GM18861 (cell line): Measurements from ENCODE around the gene ITGA4.

ENCODE experiments used
- ATAC-seq: cut with Tn5 transposase; IDR thresholded peaks from one replicate; pipeline ENCODE4 v1.9.1; 2021; ENCODE audit not compliant: unreplicated experiment

The ITGA4 gene

GRCh38 chr2:181457741-181458425 lies 697 bp downstream of the ITGA4 start:
- ATAC-seq: peak; percentile 17

DNA sequence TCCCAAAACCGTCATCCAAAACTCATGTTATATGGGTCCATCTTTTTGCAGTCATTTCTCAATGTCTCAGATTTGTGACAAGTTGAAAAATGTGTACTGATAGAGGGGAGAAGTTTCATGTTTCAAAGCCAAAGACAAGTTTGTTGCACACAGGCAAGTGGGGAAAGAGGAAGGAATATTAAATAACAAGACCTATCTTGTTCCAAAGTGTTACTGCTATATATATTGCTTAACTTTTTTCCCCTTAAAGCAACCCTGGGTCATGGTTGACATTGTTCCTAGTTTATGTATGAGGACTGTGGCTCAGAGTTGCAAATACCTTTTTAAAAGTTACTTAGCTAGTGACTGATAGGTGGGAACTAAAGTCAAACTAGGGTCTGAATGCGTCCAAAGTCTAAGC lies 1.7 kb downstream of the ITGA4 start:
- ATAC-seq: no peak

DNA sequence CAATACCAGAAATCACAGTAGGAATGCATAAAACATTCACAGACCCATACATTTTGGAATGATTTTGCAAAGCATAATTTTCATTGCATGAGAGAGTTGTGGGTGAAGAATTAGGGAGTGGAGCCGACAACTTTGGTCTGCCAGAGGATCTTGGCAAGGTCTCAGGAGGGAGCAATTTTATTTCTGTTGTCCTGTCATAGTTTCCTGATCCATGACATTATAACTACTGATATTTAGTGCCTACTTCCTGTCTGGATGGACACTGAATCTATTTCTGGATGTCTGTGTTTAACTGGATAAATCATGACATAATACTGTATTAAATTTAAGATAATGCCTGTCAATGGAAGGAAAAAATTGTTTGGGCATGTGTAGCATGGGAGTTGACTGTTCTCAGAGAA lies 2.4 kb downstream of the ITGA4 start:
- no peak for ATAC-seq

GRCh38 chr2:181461056-181461997 lies 4.1 kb downstream of the ITGA4 start:
- ATAC-seq: no peak

- peak; percentile 30 for ATAC-seq
Observed at GRCh38 chr2:181462033-181462432, 4.8 kb downstream of the ITGA4 start.

GRCh38 chr2:181463588-181463987 lies 6.4 kb downstream of the ITGA4 start:
- no peak for ATAC-seq

GRCh38 chr2:181464966-181465365 lies 7.8 kb downstream of the ITGA4 start:
- ATAC-seq: no peak

DNA sequence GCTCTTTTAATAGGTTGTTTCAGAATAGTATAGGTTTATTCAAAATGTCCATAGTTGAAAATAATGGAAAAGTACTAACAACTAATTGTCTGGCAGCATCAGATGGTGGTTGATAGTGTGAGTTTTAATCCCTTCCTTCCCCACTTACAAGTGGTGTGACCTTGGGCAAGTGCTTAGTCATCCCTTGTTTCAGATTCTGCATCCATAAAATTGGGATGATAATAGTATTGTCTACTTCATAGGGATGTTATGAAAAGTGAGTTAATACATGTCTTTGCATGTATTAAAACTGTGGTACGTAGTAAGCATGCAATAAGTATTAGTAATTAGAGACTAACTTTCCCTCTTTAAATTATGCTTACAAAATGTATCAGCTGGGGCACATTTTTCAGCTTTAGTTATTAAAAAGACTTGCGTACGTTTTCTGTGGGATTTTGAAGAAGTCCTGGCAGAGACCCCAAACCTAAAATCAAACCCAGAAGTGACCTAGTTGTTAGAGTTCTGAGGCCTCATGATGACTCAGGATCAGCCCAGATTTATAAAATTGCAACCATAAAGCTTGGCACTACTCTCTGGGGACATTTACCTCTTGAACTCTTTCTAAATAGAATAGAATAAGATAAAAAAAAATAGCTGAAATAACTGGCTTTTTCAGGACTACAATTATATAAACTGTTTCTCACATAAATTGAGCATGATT lies 8.6 kb downstream of the ITGA4 start:
- no peak for ATAC-seq

GRCh38 chr2:181466661-181467576 lies 9.7 kb downstream of the ITGA4 start:
- ATAC-seq: peak; percentile 40

DNA sequence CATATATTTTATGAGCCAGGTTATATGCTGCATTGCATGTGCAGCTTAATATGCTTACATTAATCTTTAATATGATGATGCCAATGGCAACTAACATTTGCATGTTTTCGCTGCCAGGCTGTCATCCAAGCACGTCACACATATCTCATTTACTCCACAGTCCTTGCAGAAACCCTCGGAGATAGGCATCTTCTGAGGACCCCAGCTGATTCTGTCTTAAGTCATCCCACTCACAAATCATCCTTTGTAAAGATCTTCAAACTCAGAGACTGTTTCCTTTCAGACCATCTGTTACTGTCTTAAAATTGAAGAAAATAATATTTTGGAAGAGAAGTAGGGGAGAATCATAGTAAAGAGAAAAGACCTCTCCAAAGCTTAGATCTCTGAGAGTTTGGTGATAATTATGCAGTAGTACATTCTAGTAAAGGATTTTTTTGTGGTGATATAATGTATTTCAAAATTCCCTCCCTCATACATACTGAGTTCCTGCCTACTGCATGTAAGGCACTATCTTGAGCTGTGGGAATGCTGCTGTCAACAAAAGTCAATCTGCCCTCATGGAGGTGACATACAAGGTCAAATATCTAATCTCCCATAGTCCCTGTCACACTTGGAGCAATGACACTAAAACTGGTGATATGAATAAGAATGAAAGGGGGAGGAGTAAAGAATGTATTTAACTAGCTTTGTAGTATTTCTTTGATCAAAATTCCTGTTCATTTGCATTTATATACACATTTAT lies 11.0 kb downstream of the ITGA4 start:
- ATAC-seq: no peak

- ATAC-seq: no peak
Observed at GRCh38 chr2:181468811-181469210, 11.6 kb downstream of the ITGA4 start.

DNA sequence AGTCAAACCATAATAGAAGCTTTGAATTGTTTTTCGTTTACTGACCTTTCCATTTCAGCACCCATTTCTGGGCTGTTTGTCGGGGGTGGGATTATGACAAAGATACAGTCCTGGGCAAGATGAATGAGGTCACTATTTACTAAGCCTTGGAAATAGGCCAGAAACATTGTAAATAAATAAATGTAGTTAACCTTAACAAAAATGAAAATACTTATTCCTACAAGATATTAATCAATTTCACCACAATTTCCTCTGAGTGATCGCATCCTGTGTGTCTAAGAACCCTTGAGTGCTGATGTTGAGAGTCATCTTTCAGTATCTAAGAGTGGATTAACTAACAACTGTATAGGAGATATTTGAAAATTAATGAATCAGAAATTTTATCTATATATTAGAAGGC lies 14.0 kb downstream of the ITGA4 start:
- ATAC-seq: peak; percentile 38

- no peak for ATAC-seq
Observed at GRCh38 chr2:181471783-181472182, 14.6 kb downstream of the ITGA4 start.

- no peak for ATAC-seq
Observed at GRCh38 chr2:181472990-181473389, 15.8 kb downstream of the ITGA4 start.

DNA sequence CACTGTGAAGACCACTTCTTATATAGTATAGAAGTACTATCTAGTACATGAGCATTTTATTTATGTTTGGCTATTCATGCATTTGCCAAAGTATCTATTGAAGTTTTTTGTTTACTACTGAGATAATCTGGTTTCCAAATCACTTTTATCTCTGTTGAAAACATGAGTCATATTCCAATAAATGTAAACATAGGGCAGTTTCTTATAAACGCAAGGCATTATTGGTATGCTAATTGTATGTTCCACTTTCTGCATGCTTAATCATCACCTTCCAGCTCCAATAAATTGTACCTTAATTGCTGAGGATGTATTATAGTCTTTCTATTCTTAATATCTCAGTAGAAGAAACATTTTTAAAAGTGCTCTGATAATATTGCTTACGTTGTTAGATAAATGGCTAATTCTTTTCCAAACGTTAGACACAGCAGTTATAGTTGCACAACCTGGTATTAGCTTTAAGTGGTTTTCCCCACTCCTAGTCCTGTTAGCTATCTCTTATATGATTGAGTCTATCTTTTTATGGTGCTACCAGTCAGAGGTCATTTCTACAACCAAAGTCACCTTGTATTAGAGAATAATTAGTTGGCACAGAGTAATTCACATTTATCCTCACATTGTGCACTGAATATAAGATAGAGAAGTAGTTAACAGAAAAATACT lies 17.2 kb downstream of the ITGA4 start:
- no peak for ATAC-seq

GRCh38 chr2:181483211-181483610 lies 26.0 kb downstream of the ITGA4 start:
- no peak for ATAC-seq

- no peak for ATAC-seq
Observed at GRCh38 chr2:181483876-181484275, 26.7 kb downstream of the ITGA4 start.

- no peak for ATAC-seq
Observed at GRCh38 chr2:181484851-181485637, 27.9 kb downstream of the ITGA4 start.

- ATAC-seq: no peak
Observed at GRCh38 chr2:181485638-181485946, 28.4 kb downstream of the ITGA4 start.
